Measurements from ENCODE around the gene RBM47. TPM values are rescaled to one million over a fixed set of nuclear protein-coding genes. Genes with fewer than 3 reads are reported as not detected.

Gene RBM47
- total RNA-seq, 2 experiments from 2014 or later = 2.7 to 3.1 TPM

Small RNA genes lying within 50 kb of the gene (microRNA-seq; reads per million reads assigned to microRNA genes)
- not detected for gene MIR4802

Other genes starting within 250 kb of the RBM47 start
- gene NSUN7, start 120.1 kb upstream of the RBM47 start, total RNA-seq = under 1 TPM; 0.25 to 0.34 TPM